GM12878 (cell line): ENCODE measurements around the gene CNGA1. TPM values are rescaled to one million over a fixed set of nuclear protein-coding genes. Genes with fewer than 3 reads are reported as not detected.
A peak's percentile ranks its signal among the peaks of the same experiment; 100 is the strongest.

ENCODE experiments used
- ATF2 ChIP-seq: IDR thresholded peaks from 2 replicates; pipeline ENCODE4 v1.6.1; 2012; ENCODE audit warnings: low read length, inconsistent platforms
- ATF7 ChIP-seq: fragments of 450-650 bp; IDR thresholded peaks from 2 replicates; pipeline ENCODE4 v1.6.1; 2016; ENCODE audit warnings: low read depth, mild to moderate bottlenecking
- BHLHE40 ChIP-seq, 2 experiments: fragments of 450-650 bp in 1 of 2; IDR thresholded peaks; 2 replicates each; pipeline ENCODE4 v1.6.1; 2011 to 2017; ENCODE audit warnings: low read depth in 2 of 2, borderline replicate concordance in 1 of 2, improper control_type of control experiment in 1 of 2, low read length in 1 of 2, mild to moderate bottlenecking in 1 of 2
- CBX3 ChIP-seq: fragments of 200-600 bp; sonication (generic); IDR thresholded peaks from 2 replicates; pipeline ENCODE4 v1.6.1; 2016; ENCODE audit warnings: low read depth, borderline replicate concordance
- CREB1 ChIP-seq: IDR thresholded peaks from 2 replicates; pipeline ENCODE4 v1.6.1; 2012; ENCODE audit warnings: low read depth, mild to moderate bottlenecking, inconsistent platforms
- EED ChIP-seq: sonication (generic); IDR thresholded peaks from 2 replicates; pipeline ENCODE4 v1.6.1; 2016; ENCODE audit warnings: antibody characterized with exemption, low read depth
- EGR1 ChIP-seq, 2 experiments: IDR thresholded peaks; 1 replicate in 1 of 2; 2 replicates in 1 of 2; pipeline ENCODE4 v1.6.1; 2011 to 2012; ENCODE audit warnings: low read depth in 2 of 2, low read length in 2 of 2, borderline replicate concordance in 1 of 2, mild to moderate bottlenecking in 1 of 2, moderate library complexity in 1 of 2
- GATAD2B ChIP-seq: fragments of 450-650 bp; conservative IDR thresholded peaks from 2 replicates; pipeline ENCODE4 v1.6.1; 2017; ENCODE audit warnings: low read depth, mild to moderate bottlenecking, moderate library complexity
- IRF5 ChIP-seq: fragments of 450-650 bp; IDR thresholded peaks from 2 replicates; pipeline ENCODE4 v1.6.1; 2017; ENCODE audit warnings: borderline replicate concordance
- JUND ChIP-seq: IDR thresholded peaks from 2 replicates; pipeline ENCODE4 v1.6.1; 2012; ENCODE audit warnings: low read depth, mild to moderate bottlenecking, low read length, improper control_type of control experiment, moderate library complexity
- LARP7 ChIP-seq: fragments of 450-650 bp; IDR thresholded peaks from 2 replicates; pipeline ENCODE4 v1.6.1; 2017; ENCODE audit warnings: mild to moderate bottlenecking
- MAX ChIP-seq: IDR thresholded peaks from 2 replicates; pipeline ENCODE4 v1.6.1; 2012; ENCODE audit warnings: low read depth, low read length, improper control_type of control experiment
- NFXL1 ChIP-seq: fragments of 450-650 bp; IDR thresholded peaks from 2 replicates; pipeline ENCODE4 v1.6.1; 2017; ENCODE audit warnings: antibody characterized with exemption, mild to moderate bottlenecking, borderline replicate concordance
- NKRF ChIP-seq: fragments of 450-650 bp; conservative IDR thresholded peaks from 2 replicates; pipeline ENCODE4 v1.6.1; 2017; ENCODE audit warnings: mild to moderate bottlenecking, moderate library complexity
- NR2F1 ChIP-seq: fragments of 450-650 bp; conservative IDR thresholded peaks from 2 replicates; pipeline ENCODE4 v1.6.1; 2017; ENCODE audit warnings: mild to moderate bottlenecking
- PML ChIP-seq: IDR thresholded peaks from 2 replicates; pipeline ENCODE4 v1.6.1; 2012; ENCODE audit warnings: low read length, inconsistent platforms
- POLR2AphosphoS5 ChIP-seq: IDR thresholded peaks from 2 replicates; pipeline ENCODE4 v1.6.1; 2011; ENCODE audit warnings: mild to moderate bottlenecking, low read length, inconsistent platforms
- RAD51 ChIP-seq: fragments of 450-650 bp; IDR thresholded peaks from 2 replicates; pipeline ENCODE4 v1.6.1; 2016; ENCODE audit warnings: moderate library complexity, mild to moderate bottlenecking, inconsistent platforms
- RB1 ChIP-seq: fragments of 450-650 bp; formaldehyde crosslinking; IDR thresholded peaks from 2 replicates; pipeline ENCODE4 v1.6.1; 2017; ENCODE audit warnings: mild to moderate bottlenecking, borderline replicate concordance
- RELA ChIP-seq: fragments of 450-650 bp; IDR thresholded peaks from 2 replicates; pipeline ENCODE4 v1.8.0; 2014; ENCODE audit warnings: borderline replicate concordance; ENCODE audit not compliant: partially characterized antibody
- SIX5 ChIP-seq: IDR thresholded peaks from 2 replicates; pipeline ENCODE4 v1.6.1; 2011; ENCODE audit warnings: mild to moderate bottlenecking, low read depth, low read length, moderate library complexity; ENCODE audit not compliant: severe bottlenecking
- SUZ12 ChIP-seq: fragments of 200-600 bp; sonication (generic); IDR thresholded peaks from one replicate; pipeline ENCODE4 v1.6.1; 2018; ENCODE audit warnings: antibody characterized with exemption, mild to moderate bottlenecking; ENCODE audit not compliant: unreplicated experiment
- TARDBP ChIP-seq: IDR thresholded peaks from 2 replicates; pipeline ENCODE4 v1.6.1; 2016; ENCODE audit warnings: borderline replicate concordance
- TBL1XR1 ChIP-seq: IDR thresholded peaks from 2 replicates; pipeline ENCODE4 v1.6.1; 2012; ENCODE audit warnings: low read depth, low read length, improper control_type of control experiment
- WRNIP1 ChIP-seq: IDR thresholded peaks from 2 replicates; pipeline ENCODE4 v1.6.1; 2011; ENCODE audit warnings: low read depth, low read length, improper control_type of control experiment, borderline replicate concordance
- polyA plus RNA-seq, 11 experiments: library from polyadenylated mRNA; depleted of rRNA in 4 of 11; unstranded in 6 of 11; stranded (reverse) in 5 of 11; fragments of >200 nt; fragmentation: Nextera tagmentation in 4 of 11; fragmentation: Illumina TruSeq in 1 of 11; extraction: Ambion mirVana in 4 of 11; extraction: Trizol in 1 of 11; gene quantifications; 1 replicate in 1 of 11; 2 replicates in 10 of 11; pipeline versions ENCODE4 v1.2.1 to v1.2.3, GENCODE V29; 2011 to 2016; ENCODE audit warnings: inconsistent platforms in 2 of 11, missing spikeins in 2 of 11, low read depth in 1 of 11
- total RNA-seq, 4 experiments: library from RNA; depleted of rRNA in 3 of 4; stranded (reverse); fragments of >200 nt in 3 of 4; fragmentation: Illumina TruSeq in 1 of 4; extraction: Trizol in 1 of 4; gene quantifications; 2 replicates each; pipeline versions ENCODE4 v1.2.1 to v1.2.3, GENCODE V29; 2013 to 2021

Gene CNGA1
- total and polyA plus RNA-seq, 10 of the 15 experiments (the other 5 are each of a cell fraction or from before 2014, with no cell fraction given) = 0.38 to 14.2 (median 5.1) TPM

GRCh38 chr4:48016141-48017107, at the start of gene CNGA1, which contains the start of gene NIPAL1 (continued):
- TF ChIP-seq SUZ12 (no peak), NFXL1 (no peak), ATF7 (no peak), POLR2AphosphoS5 (no peak), EED (peak; percentile 41; the same call in 1 of the 2 replicates), TBL1XR1 (no peak), EGR1 (IDR thresholded peaks at IDR 0.05; ENCODE audit: borderline replicate concordance in 1 of 2, low read depth in 2 of 2, low read length in 2 of 2) (peak in 1 of 2 experiments; percentile 43; a peak in 1 of 3 replicates), CREB1 (no peak), RAD51 (no peak), IRF5 (no peak), WRNIP1 (no peak), BHLHE40 (IDR thresholded peaks at IDR 0.05; ENCODE audit: borderline replicate concordance in 1 of 2, low read depth in 2 of 2, low read length in 1 of 2) (peak in 1 of 2 experiments; percentile 29; a peak in 1 of 4 replicates), JUND (no peak), TARDBP (no peak; the same call in 1 of the 2 replicates), RELA (no peak), NKRF (no peak), LARP7 (no peak), RB1 (peak; percentile 50; the same call in 1 of the 2 replicates), CBX3 (no peak), PML (peak; percentile 19; the same call in 1 of the 2 replicates), ATF2 (no peak), GATAD2B (0 out of 2 replicates have a peak, but pooled peaks have one; percentile 44), SIX5 (no peak), NR2F1 (0 out of 2 replicates have a peak, but pooled peaks have one; percentile 41), MAX (no peak)
